ENCODE data around the gene PDE4D.
"Not testable (repeated sequence)": the region's sequence is repeated elsewhere in the genome, so short reads cannot be mapped to it uniquely, and the experiment has no call there.

PDE4D gene

GRCh38 chr5:59800347-59800893 is 93.1 kb downstream of the PDE4D start:
- in situ Hi-C loops (cut with HindIII; ENCODE audit: low sequenced_read_pairs) = no loop called here

- in situ Hi-C loops (cut with HindIII; ENCODE audit: low sequenced_read_pairs) = no loop called here
These were observed 93.7 kb downstream of the PDE4D start for GRCh38 chr5:59799668-59800346.

- in situ Hi-C loops (cut with HindIII; ENCODE audit: low sequenced_read_pairs) = no loop called here
These were observed 94.5 kb downstream of the PDE4D start for GRCh38 chr5:59798862-59799667.

GRCh38 chr5:59795141-59795540 is 98.4 kb downstream of the PDE4D start:
- in situ Hi-C loops (cut with HindIII; ENCODE audit: low sequenced_read_pairs) = no loop called here

GRCh38 chr5:59792983-59793585 is 100.4 kb downstream of the PDE4D start:
- in situ Hi-C loops (cut with HindIII; ENCODE audit: low sequenced_read_pairs) = no loop called here

- in situ Hi-C loops (cut with HindIII; ENCODE audit: low sequenced_read_pairs) = no loop called here
These were observed 101.9 kb downstream of the PDE4D start for GRCh38 chr5:59791617-59792016.

GRCh38 chr5:59790776-59791475 is 102.6 kb downstream of the PDE4D start:
- in situ Hi-C loops (cut with HindIII; ENCODE audit: low sequenced_read_pairs) = no loop called here

- in situ Hi-C loops (cut with HindIII; ENCODE audit: low sequenced_read_pairs) = no loop called here
These were observed 103.2 kb downstream of the PDE4D start for GRCh38 chr5:59790376-59790775.

- in situ Hi-C loops (cut with HindIII; ENCODE audit: low sequenced_read_pairs) = no loop called here
These were observed 103.6 kb downstream of the PDE4D start for GRCh38 chr5:59789894-59790293.

- in situ Hi-C loops (cut with HindIII; ENCODE audit: low sequenced_read_pairs) = no loop called here
These were observed 104.3 kb downstream of the PDE4D start for GRCh38 chr5:59789197-59789596.

- in situ Hi-C loops (cut with HindIII; ENCODE audit: low sequenced_read_pairs) = no loop called here
These were observed 107.2 kb downstream of the PDE4D start for GRCh38 chr5:59786334-59786805.

GRCh38 chr5:59785676-59786333 is 107.7 kb downstream of the PDE4D start:
- in situ Hi-C loops (cut with HindIII; ENCODE audit: low sequenced_read_pairs) = no loop called here

- in situ Hi-C loops (cut with HindIII; ENCODE audit: low sequenced_read_pairs) = not testable (repeated sequence)
These were observed 108.8 kb downstream of the PDE4D start for GRCh38 chr5:59784708-59785107.

GRCh38 chr5:59783264-59783663 is 110.3 kb downstream of the PDE4D start:
- in situ Hi-C loops (cut with HindIII; ENCODE audit: low sequenced_read_pairs) = no loop called here

GRCh38 chr5:59782856-59783255 is 110.7 kb downstream of the PDE4D start:
- in situ Hi-C loops (cut with HindIII; ENCODE audit: low sequenced_read_pairs) = no loop called here

- in situ Hi-C loops (cut with HindIII; ENCODE audit: low sequenced_read_pairs) = no loop called here
These were observed 114.1 kb downstream of the PDE4D start for GRCh38 chr5:59779453-59779852.

- in situ Hi-C loops (cut with HindIII; ENCODE audit: low sequenced_read_pairs) = no loop called here
These were observed 116.5 kb downstream of the PDE4D start for GRCh38 chr5:59777028-59777427.

- in situ Hi-C loops (cut with HindIII; ENCODE audit: low sequenced_read_pairs) = no loop called here
These were observed 120.2 kb downstream of the PDE4D start for GRCh38 chr5:59773294-59773693.

GRCh38 chr5:59772757-59773156 is 120.8 kb downstream of the PDE4D start:
- in situ Hi-C loops (cut with HindIII; ENCODE audit: low sequenced_read_pairs) = no loop called here

- in situ Hi-C loops (cut with HindIII; ENCODE audit: low sequenced_read_pairs) = no loop called here
These were observed 121.3 kb downstream of the PDE4D start for GRCh38 chr5:59772206-59772605.
